GM21390 (cell line): ENCODE results near the gene CYP11A1.
A peak's percentile ranks its signal among the peaks of the same experiment; 100 is the strongest.
"Not testable (repeated sequence)": the region's sequence is repeated elsewhere in the genome, so short reads cannot be mapped to it uniquely, and the experiment has no call there.

Source experiments
- ATAC-seq: cut with Tn5 transposase; IDR thresholded peaks from one replicate; pipeline ENCODE4 v1.9.1; 2021; ENCODE audit not compliant: unreplicated experiment

CYP11A1 gene

DNA sequence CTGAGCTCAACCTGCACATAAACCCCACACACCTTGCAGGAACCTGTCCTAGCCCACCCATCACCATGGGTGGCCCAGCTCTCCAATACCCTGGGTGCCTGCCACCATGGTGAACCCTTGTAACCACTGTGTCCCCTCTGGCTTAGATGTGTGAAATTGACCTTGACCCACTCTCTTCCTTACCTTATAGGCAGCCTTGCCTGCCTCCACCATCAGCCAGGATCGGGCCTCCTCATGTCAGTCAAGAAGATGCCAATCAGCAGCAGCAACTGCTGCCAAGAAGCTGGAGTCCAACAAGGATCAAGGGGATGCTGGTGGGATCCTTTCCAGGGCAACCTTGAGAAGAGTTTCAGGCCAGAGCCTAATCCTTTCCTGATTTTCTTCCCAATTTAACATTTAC is 8.8 kb upstream of the CYP11A1 start:
- no peak for ATAC-seq

DNA sequence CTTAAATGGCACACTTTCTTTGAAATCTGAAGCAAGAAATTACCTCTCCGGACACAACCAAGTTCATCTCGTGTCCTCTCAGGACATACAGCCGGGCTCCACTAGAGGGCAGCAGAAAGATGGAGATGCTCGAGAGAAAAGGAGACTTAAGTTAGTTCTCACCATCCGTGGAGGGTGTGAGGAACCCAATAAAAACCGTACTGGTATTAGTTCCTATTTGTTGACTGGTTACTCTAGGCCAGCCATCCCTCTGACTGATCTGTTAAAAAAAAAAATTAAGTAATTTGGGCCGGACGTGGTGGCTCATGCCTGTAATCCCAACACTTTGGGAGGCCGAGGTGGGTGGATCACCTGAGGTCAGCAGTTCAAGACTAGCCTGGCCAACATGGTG is 7.9 kb upstream of the CYP11A1 start:
- ATAC-seq: no peak

GRCh38 chr15:74374648-74375302 is 7.3 kb upstream of the CYP11A1 start:
- no peak for ATAC-seq

- peak; percentile 62 for ATAC-seq
These were observed 6.5 kb upstream of the CYP11A1 start for GRCh38 chr15:74373731-74374647.

DNA sequence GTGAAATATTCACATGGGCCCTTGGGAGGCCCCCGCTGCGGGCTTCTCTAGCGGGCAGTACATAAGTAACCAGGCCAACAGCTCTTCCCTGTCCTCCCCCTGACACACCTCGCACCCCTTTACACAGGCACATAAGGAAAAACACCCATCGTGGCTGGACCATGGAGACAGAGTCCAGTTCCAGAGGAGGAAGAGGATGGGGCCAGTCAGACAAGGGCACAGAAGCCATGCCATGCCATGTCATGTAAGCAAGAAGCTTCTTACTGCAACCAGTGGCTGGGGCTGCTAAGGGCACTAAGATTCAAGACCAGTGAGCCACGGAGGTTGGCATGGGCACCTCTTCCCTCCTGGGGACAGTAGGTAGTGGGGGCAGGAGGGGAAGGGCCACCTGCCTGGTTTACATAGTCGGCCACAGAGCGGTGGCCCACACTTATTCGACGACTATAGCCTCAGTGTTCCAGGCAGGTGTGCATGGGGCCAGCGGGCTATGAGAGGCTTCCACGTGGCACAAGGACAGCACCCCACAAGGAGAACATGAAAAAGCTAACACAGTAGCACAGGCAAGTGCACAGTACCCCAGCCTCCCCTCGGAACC is 5.7 kb upstream of the CYP11A1 start:
- ATAC-seq: no peak

GRCh38 chr15:74370471-74370870 is 3.0 kb upstream of the CYP11A1 start:
- no peak for ATAC-seq

DNA sequence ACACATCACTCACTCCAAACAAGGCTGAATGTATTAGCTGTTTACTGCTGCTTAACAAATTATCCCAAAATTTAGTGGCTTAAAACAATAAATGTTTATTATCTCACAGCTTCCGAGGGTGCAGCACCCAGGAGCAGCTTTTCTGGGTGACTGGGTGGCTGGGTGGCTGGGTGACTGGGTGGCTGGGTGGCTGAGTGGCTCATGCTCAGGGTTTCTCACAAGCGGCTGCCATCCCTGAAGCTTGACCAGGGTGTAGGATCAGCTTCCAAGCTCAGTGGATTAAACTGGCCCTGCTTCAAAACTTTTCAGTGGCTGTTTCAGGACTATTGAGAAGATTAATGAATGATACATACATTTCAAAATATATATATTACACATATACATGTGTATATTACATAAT is 2.3 kb upstream of the CYP11A1 start:
- no peak for ATAC-seq

DNA sequence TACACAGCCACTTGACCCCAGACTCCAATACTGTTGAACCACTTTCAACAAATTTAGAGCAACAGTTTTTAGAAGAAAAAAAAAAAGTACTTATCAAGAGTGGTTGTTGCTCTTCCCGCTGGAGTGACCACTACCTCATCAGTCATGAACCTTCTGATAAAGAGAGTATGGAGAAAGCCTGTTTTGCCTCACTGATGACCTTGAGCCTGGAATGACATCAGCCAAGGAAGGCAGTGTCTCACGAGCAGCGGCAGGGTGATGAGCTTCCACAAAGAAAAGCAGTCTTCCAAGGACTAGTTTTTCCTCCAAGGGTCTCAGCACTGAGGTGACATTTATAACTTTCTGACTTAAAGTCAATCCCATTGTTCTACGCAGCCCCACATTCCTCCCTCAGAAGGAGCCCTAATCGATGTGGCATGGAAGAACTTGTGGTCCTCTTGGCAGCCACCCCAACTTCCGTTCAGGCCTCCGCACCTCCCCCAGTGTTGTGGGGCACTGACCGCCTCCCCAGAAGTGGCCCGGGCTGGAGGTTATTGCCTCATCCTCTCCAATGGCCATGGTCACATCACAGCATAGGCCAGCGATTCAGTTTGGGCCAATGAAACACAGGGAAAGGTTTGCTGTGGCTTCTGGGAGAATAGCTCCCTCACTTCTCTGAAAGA is 1.8 kb upstream of the CYP11A1 start:
- no peak for ATAC-seq

DNA sequence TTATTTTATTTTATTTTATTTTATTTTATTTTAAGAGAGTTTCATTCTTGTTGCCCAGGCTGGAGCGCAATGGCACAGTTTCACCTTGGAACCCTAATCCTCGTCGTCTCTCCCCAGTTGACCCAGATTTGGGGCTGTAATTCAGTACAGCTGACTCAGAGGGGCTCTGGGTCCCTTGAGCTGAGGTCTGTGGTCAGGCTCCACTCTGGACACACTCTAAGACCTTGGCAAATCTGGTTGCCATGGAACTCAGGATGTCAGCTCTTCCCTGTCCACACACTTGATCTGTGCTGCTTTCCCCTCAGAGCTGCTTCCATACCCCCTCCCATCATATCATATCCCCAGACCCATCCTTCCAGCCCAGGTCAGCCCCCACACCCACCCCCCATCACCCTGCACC is 675 bp upstream of the CYP11A1 start:
- ATAC-seq: no peak

- no peak for ATAC-seq
These were observed 1.6 kb downstream of the CYP11A1 start for GRCh38 chr15:74365598-74366445.

- no peak for ATAC-seq
These were observed 2.4 kb downstream of the CYP11A1 start for GRCh38 chr15:74364936-74365597.

GRCh38 chr15:74362482-74362881 is 5.0 kb downstream of the CYP11A1 start:
- no peak for ATAC-seq

GRCh38 chr15:74360855-74361254 is 6.6 kb downstream of the CYP11A1 start:
- ATAC-seq: not testable (repeated sequence)

- ATAC-seq: not testable (repeated sequence)
These were observed 8.1 kb downstream of the CYP11A1 start for GRCh38 chr15:74359376-74359775.

DNA sequence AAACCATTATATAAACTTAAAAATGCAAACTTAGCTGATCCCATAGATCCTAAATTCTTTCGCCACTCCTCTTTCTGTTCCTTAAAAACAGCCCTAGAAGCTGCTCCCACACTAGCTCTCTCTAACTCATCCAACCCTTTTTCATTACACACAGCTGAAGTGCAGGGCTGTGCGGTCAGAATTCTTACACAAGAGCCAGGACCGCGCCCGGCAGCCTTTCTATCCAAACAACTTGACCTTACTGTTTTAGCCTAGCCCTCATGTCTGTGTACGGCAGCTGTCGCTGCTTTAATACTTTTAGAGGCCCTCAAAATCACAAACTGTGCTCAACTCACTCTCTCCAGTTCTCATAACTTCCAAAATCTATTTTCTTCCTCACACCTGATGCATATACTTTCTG is 9.9 kb downstream of the CYP11A1 start:
- ATAC-seq: not testable (repeated sequence)

DNA sequence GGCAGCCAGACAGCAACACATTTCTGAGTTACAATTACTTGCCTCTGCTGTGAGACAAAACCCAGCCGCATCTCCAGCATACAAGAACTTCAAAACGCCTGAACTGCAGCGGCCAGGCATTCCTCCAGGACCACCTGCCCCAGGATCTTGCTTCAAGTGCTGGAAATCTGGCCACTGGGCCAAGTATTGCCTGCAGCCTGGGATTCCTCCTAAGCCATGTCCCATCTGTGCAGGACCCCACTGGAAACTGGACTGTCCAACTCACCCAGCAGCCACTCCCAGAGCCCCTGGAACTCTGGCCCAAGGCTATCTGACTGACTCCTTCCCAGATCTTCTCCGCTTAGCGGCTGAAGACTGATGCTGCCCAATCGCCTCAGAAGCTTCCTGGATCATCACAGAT is 11.4 kb downstream of the CYP11A1 start:
- ATAC-seq: not testable (repeated sequence)

DNA sequence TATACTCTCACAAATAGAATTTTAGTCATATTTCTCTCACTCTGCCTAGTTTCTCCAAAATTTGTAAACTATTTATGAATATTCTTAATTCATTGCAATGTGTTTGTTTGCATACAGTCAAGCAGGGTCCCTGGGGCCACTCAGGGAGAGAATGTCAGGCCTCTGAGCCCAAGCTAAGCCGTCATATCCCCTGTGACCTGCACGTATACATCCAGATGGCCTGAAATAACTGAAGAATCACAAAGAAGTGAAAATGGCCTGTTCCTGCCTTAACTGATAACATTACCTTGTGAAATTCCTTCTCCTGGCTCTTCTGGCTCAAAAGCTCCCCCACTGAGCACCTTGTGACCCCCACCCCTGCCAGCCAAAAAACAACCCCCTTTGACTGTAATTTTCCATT is 13.5 kb downstream of the CYP11A1 start:
- ATAC-seq: not testable (repeated sequence)

GRCh38 chr15:74352393-74352910 is 15.0 kb downstream of the CYP11A1 start:
- no peak for ATAC-seq

DNA sequence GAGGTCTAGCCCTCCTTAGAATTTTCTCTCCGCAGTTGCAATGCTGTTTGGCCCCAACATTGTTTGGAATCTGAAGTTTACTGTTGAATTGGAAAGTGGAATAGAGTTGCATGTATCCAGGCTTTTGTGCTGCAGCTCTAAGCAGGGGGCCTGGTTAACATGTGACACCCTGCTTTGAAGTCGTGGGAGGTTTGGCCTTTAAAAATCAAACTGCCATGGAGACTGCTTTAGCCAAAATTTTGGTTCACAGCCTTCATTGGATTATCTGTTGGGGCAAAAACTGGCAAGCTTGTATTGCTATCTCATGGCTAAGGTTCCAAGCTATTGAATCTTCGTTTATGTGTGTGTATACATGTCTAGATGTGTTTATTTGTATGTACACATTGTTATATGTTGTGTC is 15.8 kb downstream of the CYP11A1 start:
- ATAC-seq: no peak
